Activated CD4-positive, alpha-beta T cell treated with anti-CD3 and anti-CD28 coated beads for 48 hours (primary cell): ENCODE data around the gene FER1L5.

Experiments used
- DNase-seq: peaks from one replicate; pipeline ENCODE4 v3.0.0-alpha.2; 2020

The FER1L5 gene

DNA sequence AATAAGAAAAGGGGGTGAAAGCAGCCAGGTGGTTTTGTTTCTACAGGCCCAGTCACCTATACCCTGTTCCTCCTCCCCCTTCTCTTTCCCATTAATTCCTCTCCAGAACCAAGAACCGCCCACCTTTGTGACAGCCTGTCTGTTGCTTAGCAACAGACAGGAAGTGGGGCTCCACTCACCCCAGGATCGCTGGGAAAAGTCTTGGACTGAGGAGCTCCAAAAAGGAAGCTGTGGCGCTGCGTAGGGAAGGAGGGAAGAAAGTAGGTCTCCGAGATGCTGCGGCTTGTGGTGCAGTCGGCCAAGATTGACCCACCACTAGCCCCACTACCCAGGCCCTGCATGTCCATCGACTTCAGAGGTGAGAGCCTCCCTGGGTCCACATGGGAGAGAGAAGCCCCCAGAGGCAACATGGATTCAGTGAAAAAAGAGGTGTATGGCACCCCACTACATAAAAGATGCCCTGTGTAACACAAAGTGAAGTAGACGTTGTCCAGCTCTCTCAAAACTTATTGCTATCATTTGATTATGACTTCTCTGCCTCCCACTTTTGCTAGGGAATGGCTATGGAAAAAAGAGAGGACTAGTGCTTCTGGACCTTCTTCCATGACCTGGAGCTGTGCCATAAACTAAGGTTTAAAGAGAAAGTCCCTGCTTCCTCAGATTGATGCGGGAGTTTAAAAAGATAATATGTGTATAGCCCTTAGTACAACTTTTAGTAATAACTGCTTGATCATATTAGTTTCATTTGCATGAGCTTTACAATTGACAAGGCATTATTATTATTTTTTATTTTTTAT, at the start of gene FER1L5:
TSS of gene FER1L5 (plus strand) at position 201 of the 797 bp plus-strand sequence. CDS start at position 274, 73 bp downstream.
- DNase-seq: no peak

DNA sequence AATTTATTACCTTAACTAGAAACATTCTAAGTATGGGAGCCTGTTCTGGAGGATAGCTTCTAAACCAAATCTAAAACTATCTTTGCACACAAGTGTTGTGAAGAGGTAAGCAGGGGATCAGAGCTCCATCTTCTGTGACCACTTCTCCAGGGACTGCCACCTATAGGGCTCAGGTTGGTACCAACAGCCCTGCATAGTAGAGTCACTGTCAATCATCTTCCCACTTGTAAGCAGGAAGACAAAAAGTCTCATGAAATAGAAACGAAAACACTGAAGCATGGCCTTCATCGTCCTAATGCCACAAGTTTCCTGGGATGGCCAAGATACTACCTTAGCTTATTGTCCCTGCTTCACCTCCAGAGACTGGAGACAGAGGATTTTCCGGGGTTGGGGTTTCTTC, 48.3 kb upstream of the FER1L5 start:
- no peak for DNase-seq

DNA sequence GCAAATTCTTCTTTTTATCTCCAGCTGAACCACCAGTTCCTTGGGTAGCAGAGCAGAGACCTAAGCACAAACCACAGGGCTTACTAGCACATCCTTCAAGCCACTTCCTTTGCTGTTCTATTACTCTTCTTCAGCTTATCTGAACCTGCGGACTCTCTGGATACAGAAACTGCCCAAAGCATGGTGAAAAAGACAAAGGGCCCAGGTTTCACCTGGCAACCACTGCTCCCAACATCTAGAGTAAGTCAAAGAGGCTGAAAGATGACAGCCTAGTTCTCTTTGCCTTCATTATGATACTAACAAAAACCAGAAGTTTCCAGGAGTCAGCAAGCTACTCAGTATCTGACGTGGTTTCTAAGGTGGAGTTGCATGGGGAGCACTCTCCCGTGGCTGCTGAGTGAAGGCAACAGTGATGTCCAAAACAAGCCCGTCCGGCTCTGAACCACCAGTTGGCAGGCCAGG, 47.8 kb upstream of the FER1L5 start:
- no peak for DNase-seq

DNA sequence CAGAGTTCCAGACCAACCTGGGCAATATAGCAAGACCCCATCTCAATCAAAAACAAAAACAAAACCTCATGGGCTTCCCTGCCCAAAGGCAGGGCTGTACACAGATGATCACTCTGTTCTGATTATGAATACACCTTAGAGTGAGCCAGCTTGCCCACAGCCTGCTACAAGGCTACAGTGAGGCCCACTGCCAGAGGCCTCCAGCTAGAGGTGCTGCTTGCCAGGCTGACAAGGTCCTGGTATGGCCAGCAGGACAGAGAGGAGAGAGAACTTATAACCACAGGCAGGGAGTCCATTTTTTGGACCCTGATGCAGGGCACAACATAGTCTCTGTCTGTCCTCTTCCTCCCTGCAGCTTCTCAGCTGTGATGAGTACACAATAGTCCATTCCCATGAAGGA, 46.0 kb upstream of the FER1L5 start:
- no peak for DNase-seq

DNA sequence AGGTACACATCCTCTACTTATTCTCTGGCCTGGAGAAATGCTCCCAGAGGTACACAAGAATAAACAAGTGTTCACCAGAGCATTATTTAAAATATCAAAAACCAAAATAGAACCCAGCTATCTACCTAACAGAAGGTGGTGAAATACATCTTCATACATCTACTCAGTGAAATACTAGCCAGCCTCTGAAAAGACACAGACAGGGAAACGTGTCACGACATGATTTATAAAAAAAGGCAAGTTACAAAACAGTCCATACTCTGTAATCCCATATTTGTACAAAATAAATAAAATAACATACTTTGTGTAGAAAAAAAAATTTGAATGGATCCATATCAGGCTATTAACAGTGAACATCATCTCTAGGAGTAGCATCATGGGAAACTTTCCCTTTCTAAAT, 42.6 kb upstream of the FER1L5 start:
- DNase-seq: no peak

DNA sequence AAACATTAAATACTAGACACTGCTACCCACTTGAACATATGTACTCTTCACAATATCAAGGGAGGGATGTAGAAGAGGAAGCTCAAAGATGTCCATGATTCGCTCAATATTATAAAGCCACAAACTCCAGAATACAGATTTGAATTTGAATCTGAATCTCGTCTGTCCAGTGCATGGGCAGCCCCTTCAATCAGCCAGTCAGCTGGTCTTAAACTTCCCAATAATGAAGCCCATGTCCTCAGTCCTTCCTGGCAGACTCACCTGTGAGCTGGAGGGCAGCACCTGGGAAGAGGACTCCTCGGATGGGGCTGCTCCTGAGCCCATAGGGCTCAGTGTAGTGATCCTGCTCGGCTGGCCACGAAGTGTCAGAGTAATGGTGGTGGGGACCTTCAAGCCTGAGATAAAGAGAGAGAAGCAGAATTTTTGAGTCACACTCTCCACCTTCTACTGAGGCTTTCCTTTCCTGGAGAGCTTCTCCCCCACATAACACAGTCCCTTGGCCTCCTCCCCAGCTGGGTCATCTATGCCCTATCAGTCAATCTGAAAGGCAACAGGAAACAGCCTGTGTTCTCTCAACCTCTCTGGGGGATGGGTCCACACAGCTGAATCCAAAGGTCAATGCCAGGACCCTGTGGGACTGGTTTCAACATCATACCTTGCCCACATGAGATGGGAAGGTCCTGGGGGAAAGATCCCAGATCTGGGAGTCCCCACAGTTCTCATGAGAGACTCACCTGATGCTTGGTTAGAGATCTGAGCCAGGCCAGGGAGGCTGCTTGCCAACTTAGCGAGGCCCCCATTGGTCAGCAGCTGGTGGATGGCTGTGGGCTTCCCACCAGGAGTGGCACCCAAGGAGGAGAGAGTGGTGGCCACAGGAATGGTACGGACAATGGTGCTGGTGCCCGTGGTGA, 40.9 kb upstream of the FER1L5 start:
- DNase-seq: peak; percentile 40

GRCh38 chr2:96602330-96602823, 40.2 kb upstream of the FER1L5 start:
- no peak for DNase-seq

GRCh38 chr2:96604104-96604503, 38.5 kb upstream of the FER1L5 start:
- DNase-seq: no peak

- DNase-seq: no peak
These were observed 33.8 kb upstream of the FER1L5 start for GRCh38 chr2:96608469-96609455.

GRCh38 chr2:96616128-96616527, 26.4 kb upstream of the FER1L5 start:
- DNase-seq: no peak

DNA sequence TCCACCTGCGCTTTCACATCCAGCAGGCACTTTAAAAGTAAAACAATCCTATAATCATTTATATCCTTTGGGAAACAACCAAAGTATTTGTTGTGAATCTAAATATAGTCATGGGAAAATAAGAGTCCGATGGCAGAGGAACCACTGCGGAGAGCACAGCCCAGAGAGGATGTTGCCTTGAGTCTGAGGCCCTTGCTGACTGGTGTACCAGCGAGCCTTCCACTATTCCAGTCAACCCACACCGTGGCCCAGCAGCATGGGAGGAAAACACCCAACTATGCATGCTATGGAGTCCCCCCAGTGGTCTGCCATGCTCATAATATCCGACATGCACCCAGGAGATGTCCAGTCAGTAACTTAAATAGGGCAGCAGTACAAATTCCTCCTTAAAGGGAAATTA, 26.0 kb upstream of the FER1L5 start:
- no peak for DNase-seq

DNA sequence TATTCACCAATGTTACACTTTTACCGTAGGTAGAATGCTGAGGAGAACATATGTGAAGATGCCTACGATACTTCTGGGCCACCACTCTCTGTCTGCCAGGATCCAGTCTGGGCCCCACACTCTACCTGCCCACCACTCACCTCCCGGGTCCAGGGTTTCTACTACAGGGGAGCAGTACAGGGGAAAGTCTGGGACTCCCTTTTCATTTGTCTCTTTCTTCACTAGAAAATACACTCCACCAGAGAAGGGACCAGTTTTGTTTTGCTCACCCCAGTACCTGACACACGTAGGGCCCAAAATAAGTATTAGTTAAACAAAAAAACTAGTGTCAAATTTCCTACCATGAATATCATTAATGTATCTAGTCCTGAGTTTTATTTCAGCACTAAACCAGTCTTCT, 25.6 kb upstream of the FER1L5 start:
- no peak for DNase-seq

- no peak for DNase-seq
These were observed 23.8 kb upstream of the FER1L5 start for GRCh38 chr2:96618596-96619283.

GRCh38 chr2:96622544-96622943, 20.0 kb upstream of the FER1L5 start:
- DNase-seq: no peak

- DNase-seq: no peak
These were observed 19.4 kb upstream of the FER1L5 start for GRCh38 chr2:96623116-96623515.

DNA sequence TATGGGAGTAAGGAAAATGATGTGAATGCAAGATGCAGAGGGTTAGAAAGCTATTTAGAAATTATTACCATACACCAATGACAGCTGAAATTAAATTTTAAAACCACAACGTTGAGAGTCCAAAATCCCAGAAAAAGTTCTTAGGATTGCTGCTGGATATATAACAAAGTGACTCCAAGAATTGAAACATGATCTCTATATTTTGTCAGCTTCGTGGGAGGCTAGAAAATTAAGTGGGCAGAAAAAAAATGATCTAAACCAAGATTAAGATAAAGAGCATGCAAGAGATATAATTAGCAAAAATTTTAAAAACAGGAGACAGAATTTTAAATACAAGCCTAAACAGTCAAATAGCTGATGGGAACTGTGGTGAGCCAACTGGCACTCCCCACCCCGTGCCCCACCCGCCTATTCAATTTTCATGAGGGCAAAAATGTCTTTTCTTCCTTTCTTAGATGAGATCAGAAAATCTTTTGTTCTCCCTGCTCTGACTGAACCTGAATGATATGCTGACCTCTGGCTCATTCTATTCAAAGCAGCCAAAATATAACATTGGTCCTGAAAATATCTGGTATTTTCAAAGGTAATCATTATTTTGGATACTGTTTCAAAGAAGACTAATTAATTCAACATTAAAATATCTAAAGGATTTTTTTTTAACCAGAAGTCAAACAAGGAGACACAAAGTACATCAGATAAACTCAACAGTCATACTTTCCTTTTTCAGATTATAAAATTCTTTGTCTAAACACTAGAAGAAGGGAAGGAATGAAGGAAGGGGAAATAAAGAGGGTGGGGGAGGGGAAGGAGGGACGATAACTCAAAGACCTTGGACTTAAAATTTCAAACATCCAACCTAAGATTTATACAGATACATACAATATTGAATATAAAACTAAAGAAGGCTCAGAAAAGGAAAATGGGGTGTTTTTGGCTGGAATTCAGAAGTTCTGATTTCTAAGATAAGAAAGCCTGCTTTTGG, 16.7 kb upstream of the FER1L5 start:
- no peak for DNase-seq

GRCh38 chr2:96626553-96626942, 16.0 kb upstream of the FER1L5 start:
- no peak for DNase-seq

GRCh38 chr2:96631804-96632435, 10.6 kb upstream of the FER1L5 start:
- DNase-seq: no peak

DNA sequence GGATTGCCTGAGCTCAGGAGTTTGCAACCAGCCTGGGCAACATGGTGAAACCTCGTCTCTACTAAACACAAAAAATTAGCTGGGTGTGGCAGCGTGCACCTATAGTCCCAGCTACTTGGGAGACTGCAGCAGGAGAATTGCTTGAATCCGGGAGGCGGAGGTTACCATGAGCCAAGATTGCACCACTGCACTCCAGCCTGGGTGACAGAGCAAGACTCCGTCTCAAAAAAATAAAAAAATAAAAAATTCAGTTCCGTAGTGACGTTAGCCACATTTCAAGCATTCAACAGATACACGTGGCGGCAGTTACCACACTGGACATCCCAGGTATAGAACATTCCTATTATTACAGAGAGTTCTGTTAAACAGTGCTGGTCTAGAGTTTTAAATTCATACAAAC, 8.9 kb upstream of the FER1L5 start:
- no peak for DNase-seq

DNA sequence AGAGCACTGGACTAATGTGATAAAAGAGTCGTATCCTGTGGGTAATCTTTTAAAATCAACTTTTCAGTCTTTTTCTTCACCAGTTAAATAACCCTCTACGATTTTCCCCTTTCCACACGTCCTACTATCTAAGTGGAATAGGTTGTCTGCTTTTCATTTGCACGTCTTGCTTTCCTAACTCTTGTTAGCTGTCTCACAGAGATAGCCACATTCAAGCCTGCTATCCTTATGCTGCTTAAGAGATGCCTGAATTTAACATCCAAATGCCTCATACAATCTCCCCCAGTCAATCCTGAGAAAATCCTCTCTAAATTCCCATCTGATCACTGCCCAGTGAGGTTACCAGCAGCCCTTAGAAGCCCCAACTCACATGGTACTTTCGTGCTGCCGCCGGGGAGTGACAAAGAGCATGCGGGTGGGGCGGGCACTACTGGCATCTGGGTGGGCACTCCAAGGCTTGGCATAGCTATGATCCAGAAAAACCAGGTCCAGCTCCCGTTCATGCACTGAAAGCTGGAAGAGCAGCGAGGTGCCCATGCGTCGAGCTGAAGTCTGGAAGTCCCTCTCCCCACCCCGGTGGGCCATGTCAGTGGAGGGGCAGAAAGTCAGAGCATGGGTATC, 5.9 kb upstream of the FER1L5 start:
- no peak for DNase-seq
